AG04449 (cell line): ENCODE measurements around the gene VMAC.

Experiments used
- CTCF ChIA-PET: fragments of 350-600 bp; formaldehyde crosslinking; extraction: SDS; loops from one replicate; lab custom pipeline; 2021; ENCODE audit warnings: antibody characterized with exemption; lab: Yijun Ruan, JAX
- POLR2A ChIA-PET: fragments of 400-600, 350-600 bp; formaldehyde crosslinking; extraction: SDS; loops from one replicate; lab custom pipeline; 2020; ENCODE audit warnings: antibody characterized with exemption, inconsistent platforms; lab: Yijun Ruan, JAX
- DNase-seq: peaks from one replicate; pipeline ENCODE4 v3.0.0-alpha.2; 2010; ENCODE audit warnings: low read depth, low spot score
- H3K4me3 ChIP-seq: 2 replicates; pipeline ENCODE4 v1.5.1; 2011; ENCODE audit warnings: low read depth, mild to moderate bottlenecking, control low read depth, low read length
- TF ChIP-seq, protein P1 (sequence below): IDR thresholded peaks from one replicate; pipeline ENCODE4 v1.5.1; 2011; ENCODE audit warnings: mild to moderate bottlenecking, moderate library complexity, low read length, control low read depth, inconsistent platforms; ENCODE audit not compliant: insufficient read depth; ENCODE audit errors: missing control alignments

The VMAC gene

DNA sequence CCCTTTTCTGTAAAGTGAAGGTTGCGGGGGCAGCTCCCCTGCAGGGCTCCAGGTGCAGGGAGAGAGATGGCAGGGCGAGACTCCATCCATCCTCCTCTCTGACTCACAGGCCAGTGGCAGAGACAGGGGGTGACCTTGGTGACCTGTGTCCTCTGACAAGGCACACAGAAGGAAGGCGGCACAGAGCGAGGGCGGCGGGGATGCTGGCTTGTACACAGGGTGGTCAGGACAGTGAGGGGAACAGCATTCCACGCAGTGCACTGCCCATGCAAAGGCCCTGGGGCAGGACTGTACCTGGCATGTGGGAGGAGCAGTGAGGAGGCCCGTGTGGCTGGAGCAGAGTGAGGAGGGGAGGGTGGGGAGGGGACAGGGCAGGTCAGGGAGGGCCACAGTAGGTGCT is 8.8 kb upstream of the VMAC start:
- no peak overlapping the region for H3K4me3 ChIP-seq
- TF ChIP-seq, protein P1, sequence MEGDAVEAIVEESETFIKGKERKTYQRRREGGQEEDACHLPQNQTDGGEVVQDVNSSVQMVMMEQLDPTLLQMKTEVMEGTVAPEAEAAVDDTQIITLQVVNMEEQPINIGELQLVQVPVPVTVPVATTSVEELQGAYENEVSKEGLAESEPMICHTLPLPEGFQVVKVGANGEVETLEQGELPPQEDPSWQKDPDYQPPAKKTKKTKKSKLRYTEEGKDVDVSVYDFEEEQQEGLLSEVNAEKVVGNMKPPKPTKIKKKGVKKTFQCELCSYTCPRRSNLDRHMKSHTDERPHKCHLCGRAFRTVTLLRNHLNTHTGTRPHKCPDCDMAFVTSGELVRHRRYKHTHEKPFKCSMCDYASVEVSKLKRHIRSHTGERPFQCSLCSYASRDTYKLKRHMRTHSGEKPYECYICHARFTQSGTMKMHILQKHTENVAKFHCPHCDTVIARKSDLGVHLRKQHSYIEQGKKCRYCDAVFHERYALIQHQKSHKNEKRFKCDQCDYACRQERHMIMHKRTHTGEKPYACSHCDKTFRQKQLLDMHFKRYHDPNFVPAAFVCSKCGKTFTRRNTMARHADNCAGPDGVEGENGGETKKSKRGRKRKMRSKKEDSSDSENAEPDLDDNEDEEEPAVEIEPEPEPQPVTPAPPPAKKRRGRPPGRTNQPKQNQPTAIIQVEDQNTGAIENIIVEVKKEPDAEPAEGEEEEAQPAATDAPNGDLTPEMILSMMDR = no peak
- POLR2A ChIA-PET = no interaction called here
- CTCF ChIA-PET = interaction anchor here (0.9 to 3.9 kb wide), 3 partner anchors 71 to 126 kb away, joined by 3 to 31 read pairs (median 3); partner anchors contain the start of gene NRTN
- no peak for DNase-seq

DNA sequence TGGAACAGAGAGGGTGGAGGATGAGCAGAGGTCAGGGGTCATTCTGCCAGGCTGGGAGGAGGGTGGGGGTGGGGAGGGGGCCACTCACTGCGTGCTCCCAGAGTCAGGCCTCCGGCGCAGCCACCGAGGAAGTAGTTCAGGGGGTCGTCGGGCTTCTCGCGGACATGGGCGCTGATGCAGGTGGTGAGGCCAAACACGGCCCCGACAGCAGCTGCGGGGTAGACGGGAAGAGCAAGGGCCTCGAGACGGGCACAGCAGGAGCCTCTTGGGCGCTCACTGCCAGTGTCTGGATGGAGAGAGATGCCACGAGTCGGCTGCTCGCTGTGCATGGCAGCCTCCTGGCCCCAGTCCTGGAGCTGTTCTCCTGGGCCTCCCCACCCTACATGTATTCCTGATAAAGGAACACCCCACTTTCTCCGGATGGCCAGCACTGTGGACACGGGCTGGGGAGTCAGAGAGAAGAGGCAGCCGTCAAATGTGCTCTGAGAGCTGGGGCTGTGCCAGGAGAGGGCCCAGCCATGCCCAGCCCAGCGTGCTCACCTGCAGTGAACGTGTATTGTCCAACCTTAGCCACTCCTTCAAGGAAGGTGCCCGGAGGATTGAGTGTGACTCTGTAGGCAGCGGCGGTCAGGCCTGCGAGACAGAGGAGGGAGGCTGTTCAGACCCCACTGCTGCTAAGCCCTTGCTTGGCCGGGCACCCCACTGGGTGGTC is 8.2 kb upstream of the VMAC start:
- DNase-seq = no peak
- ChIA-PET CTCF (interaction anchor here (0.9 to 3.9 kb wide), 2 partner anchors 70 to 93 kb away, joined by 3 to 31 read pairs; partner anchors contain the start of gene NRTN), POLR2A (no interaction called here)
- no peak overlapping the region for H3K4me3 ChIP-seq
- TF ChIP-seq, protein P1 = no peak

DNA sequence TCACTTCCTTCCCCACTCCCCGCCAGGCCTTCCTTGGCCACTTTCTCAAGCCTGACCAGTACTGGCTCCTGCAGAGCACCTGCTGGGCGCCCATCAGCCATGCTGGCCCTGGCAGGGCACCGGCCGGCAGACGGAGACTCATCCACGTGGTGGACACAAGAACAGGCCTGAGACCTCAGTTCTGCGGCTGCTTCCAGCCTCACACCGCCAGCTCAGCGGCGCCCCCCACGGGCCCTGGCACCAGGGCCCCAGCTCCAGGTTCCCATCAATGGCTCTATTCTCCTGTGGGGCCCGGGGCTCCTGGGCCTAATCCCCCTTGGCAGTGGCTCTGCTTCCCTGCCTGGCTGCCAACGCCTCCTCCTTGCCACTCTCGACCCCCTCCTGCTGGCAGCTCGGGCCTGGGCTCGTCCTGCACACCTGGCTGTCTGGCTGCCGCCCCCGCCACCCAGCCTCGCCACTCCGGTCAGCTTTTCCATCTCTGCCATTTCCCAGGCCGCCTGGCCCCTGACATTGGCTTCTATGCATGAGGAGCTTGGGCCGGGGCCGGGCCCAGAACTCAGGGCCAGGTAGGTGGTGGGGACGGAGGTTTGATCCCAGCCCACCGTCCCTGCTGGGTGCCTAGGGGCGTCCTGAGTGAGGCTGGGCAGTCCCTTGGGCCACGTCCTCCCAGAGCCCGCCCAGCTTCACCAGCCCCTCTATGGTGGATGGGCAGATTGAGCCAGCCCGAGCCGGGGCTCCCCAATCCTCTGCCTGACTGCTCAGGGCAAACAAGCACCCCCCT is 7.3 kb upstream of the VMAC start:
- ChIA-PET CTCF (interaction anchor here (0.7 to 3.9 kb wide), 2 partner anchors 16 to 94 kb away, joined by 3 to 31 read pairs; partner anchors contain the start of gene NRTN), POLR2A (no interaction called here)
- TF ChIP-seq, protein P1 = no peak
- no peak for DNase-seq
- no peak overlapping the region for H3K4me3 ChIP-seq

DNA sequence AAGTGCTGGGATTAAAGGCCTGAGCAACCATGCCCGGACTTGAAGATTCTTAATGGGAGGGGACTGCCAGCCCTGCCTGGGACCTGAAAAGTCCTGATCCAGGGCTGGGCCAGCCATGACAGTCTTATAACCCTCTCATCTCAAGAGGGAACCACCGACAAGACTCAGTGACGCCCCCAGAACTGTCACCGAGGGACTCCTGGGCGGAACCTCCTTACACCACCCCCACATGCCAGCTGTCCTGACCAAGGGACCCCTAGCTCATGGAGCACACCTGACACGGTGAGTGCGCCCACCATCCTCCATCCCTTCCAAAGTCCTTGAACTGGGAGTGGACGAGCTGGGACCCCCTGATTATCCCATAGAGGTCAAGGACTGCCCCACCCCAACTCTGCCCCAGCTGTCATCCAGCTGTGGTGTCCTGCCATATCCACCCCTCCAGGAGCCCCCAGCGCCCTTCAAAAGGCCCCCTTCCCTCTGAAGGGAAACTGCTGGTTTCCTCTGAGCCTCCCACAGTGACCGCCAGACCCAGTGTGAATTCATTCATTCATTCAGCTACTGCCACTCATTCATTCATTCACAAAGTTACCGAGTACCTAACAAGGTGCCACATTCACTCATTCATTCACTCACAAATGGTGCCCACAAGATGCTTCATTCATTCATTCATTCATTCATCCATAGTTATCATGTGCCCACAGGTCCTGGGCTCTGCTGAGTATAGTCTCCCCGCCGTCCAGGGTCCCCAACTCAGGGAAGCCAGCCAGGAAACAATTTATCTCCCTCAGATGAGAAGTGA is 4.7 kb upstream of the VMAC start:
- POLR2A ChIA-PET = no interaction called here
- DNase-seq = no peak
- no peak overlapping the region for H3K4me3 ChIP-seq
- TF ChIP-seq, protein P1 = no peak
- CTCF ChIA-PET = interaction anchor here (1.2 to 2.9 kb wide), 3 partner anchors 9 to 96 kb away, joined by 3 to 22 read pairs (median 5); partner anchors contain the start of gene NRTN

DNA sequence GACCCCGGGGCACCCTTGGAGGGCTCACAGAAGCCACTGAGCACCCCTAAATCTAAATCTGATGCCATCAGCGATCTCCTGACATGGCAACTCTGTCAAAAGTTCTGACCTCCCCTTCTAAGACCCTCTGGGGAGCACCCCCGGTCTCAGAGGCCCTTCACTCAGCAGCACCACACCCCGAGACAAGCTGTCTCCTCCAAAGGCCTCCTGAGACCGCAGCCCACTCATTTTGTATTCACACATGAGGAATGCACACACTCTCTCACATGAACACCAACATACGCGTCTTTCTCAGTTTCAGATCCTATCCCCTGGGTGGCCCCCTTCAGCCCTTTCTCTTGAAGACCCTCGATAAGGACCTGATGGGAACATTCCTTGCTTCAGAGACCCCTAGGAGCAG is 3.7 kb upstream of the VMAC start:
- CTCF ChIA-PET = interaction anchor here (1.6 to 4.9 kb wide), 3 partner anchors 9 to 97 kb away, joined by 3 to 41 read pairs (median 22); partner anchors contain the start of gene NRTN
- POLR2A ChIA-PET = no interaction called here
- TF ChIP-seq, protein P1 = no peak
- no peak overlapping the region for H3K4me3 ChIP-seq
- DNase-seq = no peak
